HG03354 (cell line): ENCODE data around the gene NEO1.

ENCODE experiments used
- ATAC-seq: cut with Tn5 transposase; IDR thresholded peaks from one replicate; pipeline ENCODE4 v1.9.1; 2021; ENCODE audit warnings: mild to moderate bottlenecking; ENCODE audit not compliant: unreplicated experiment, poor library complexity, severe bottlenecking

NEO1 gene

GRCh38 chr15:73240866-73241499 lies 188.7 kb downstream of the NEO1 start:
- peak; percentile 57 for ATAC-seq

GRCh38 chr15:73244333-73244732 lies 192.1 kb downstream of the NEO1 start:
- ATAC-seq: no peak

GRCh38 chr15:73246439-73246838 lies 194.2 kb downstream of the NEO1 start:
- ATAC-seq: no peak

GRCh38 chr15:73246898-73247297 lies 194.6 kb downstream of the NEO1 start:
- no peak for ATAC-seq

GRCh38 chr15:73247331-73247730 lies 195.1 kb downstream of the NEO1 start:
- no peak for ATAC-seq

GRCh38 chr15:73249499-73249898 lies 197.2 kb downstream of the NEO1 start:
- ATAC-seq: no peak

GRCh38 chr15:73254598-73254997 lies 202.3 kb downstream of the NEO1 start:
- no peak for ATAC-seq

- ATAC-seq: no peak
These were observed 206.2 kb downstream of the NEO1 start for GRCh38 chr15:73258271-73259108.

- no peak for ATAC-seq
These were observed 212.6 kb downstream of the NEO1 start for GRCh38 chr15:73264881-73265280.

GRCh38 chr15:73265536-73266153 lies 213.4 kb downstream of the NEO1 start:
- peak; percentile 62 for ATAC-seq

GRCh38 chr15:73268457-73268856 lies 216.2 kb downstream of the NEO1 start:
- no peak for ATAC-seq

- no peak for ATAC-seq
These were observed 218.3 kb downstream of the NEO1 start for GRCh38 chr15:73270366-73271097.

GRCh38 chr15:73273181-73274002 lies 221.1 kb downstream of the NEO1 start:
- peak; percentile 65 for ATAC-seq

- no peak for ATAC-seq
These were observed 223.6 kb downstream of the NEO1 start for GRCh38 chr15:73275862-73276261.

- ATAC-seq: no peak
These were observed 230.5 kb downstream of the NEO1 start for GRCh38 chr15:73282567-73283365.

- no peak for ATAC-seq
These were observed 231.2 kb downstream of the NEO1 start for GRCh38 chr15:73283366-73283962.

GRCh38 chr15:73284090-73284716 lies 231.9 kb downstream of the NEO1 start:
- ATAC-seq: no peak

- no peak for ATAC-seq
These were observed 234.0 kb downstream of the NEO1 start for GRCh38 chr15:73286311-73286710.
